PFSK-1 (cell line): ENCODE results near the gene TNFRSF13B.

Experiments used
- FOXP2 ChIP-seq: optimal IDR thresholded peaks from 2 replicates; pipeline ENCODE3; 2011; ENCODE audit warnings: borderline replicate concordance, control low read depth, inconsistent platforms; ENCODE audit not compliant: insufficient read depth; ENCODE audit errors: extremely low read length, extremely low read depth
- POLR2AphosphoS5 ChIP-seq: IDR thresholded peaks from 2 replicates; pipeline ENCODE4 v1.6.1; 2012; ENCODE audit warnings: low read depth, mild to moderate bottlenecking, control low read depth, low read length, moderate library complexity
- REST ChIP-seq, 2 experiments: IDR thresholded peaks; 2 replicates each; pipeline versions ENCODE4 v1.6.1 to v1.8.0; 2011 to 2012; ENCODE audit warnings: low read depth in 2 of 2, low read length in 2 of 2, control low read depth in 1 of 2, inconsistent platforms in 1 of 2, mild to moderate bottlenecking in 1 of 2, moderate library complexity in 1 of 2; ENCODE audit not compliant: insufficient read depth in 1 of 2
- SIN3A ChIP-seq: IDR thresholded peaks from 2 replicates; pipeline ENCODE4 v1.6.1; 2012; ENCODE audit warnings: mild to moderate bottlenecking, low read length, moderate library complexity, borderline replicate concordance; ENCODE audit not compliant: insufficient read depth
- TAF1 ChIP-seq: IDR thresholded peaks from 2 replicates; pipeline ENCODE4 v1.6.1; 2012; ENCODE audit warnings: low read length, control low read depth, borderline replicate concordance; ENCODE audit not compliant: insufficient read depth

The TNFRSF13B gene

GRCh38 chr17:16937431-16937830, 34.5 kb downstream of the TNFRSF13B start:
- TF ChIP-seq TAF1 (no peak), REST (IDR thresholded peaks at IDR 0.05; ENCODE audit: insufficient read depth in 1 of 2, low read depth in 2 of 2, low read length in 2 of 2) (no peak), FOXP2 (no peak), POLR2AphosphoS5 (no peak), SIN3A (no peak)

GRCh38 chr17:16936536-16937310, 35.2 kb downstream of the TNFRSF13B start:
- TF ChIP-seq FOXP2 (no peak), TAF1 (no peak), POLR2AphosphoS5 (no peak), SIN3A (no peak), REST (IDR thresholded peaks at IDR 0.05; ENCODE audit: insufficient read depth in 1 of 2, low read depth in 2 of 2, low read length in 2 of 2) (no peak)

GRCh38 chr17:16935786-16936185, 36.1 kb downstream of the TNFRSF13B start:
- TF ChIP-seq TAF1 (no peak), POLR2AphosphoS5 (no peak), REST (IDR thresholded peaks at IDR 0.05; ENCODE audit: insufficient read depth in 1 of 2, low read depth in 2 of 2, low read length in 2 of 2) (no peak), SIN3A (no peak), FOXP2 (no peak)

GRCh38 chr17:16935241-16935663, 36.7 kb downstream of the TNFRSF13B start:
- no peak for TF ChIP-seq SIN3A
- no peak for TF ChIP-seq FOXP2
- no peak for TF ChIP-seq REST (IDR thresholded peaks at IDR 0.05; ENCODE audit: insufficient read depth in 1 of 2, low read depth in 2 of 2, low read length in 2 of 2)

GRCh38 chr17:16934836-16935235, 37.1 kb downstream of the TNFRSF13B start:
- no peak for TF ChIP-seq SIN3A
